Hepatocyte (in vitro differentiated cells): ENCODE results near the gene ITGA11.

Source experiments
- EZH2 ChIP-seq: fragments of 200-600 bp; sonication (generic); IDR thresholded peaks from 2 replicates; pipeline ENCODE4 v1.6.1; 2016; ENCODE audit warnings: antibody characterized with exemption, mild to moderate bottlenecking, borderline replicate concordance
- EZH2phosphoT487 ChIP-seq: fragments of 200-600 bp; sonication (generic); IDR thresholded peaks from one replicate; pipeline ENCODE4 v1.6.1; 2018; ENCODE audit warnings: antibody characterized with exemption, mild to moderate bottlenecking, low read depth, moderate library complexity; ENCODE audit not compliant: unreplicated experiment, severe bottlenecking
- TF ChIP-seq, protein P1 (sequence below): fragments of 200-600 bp; sonication (generic); IDR thresholded peaks from 2 replicates; pipeline ENCODE4 v1.5.1; 2016; ENCODE audit warnings: antibody characterized with exemption, mild to moderate bottlenecking; ENCODE audit not compliant: poor library complexity

DNA sequence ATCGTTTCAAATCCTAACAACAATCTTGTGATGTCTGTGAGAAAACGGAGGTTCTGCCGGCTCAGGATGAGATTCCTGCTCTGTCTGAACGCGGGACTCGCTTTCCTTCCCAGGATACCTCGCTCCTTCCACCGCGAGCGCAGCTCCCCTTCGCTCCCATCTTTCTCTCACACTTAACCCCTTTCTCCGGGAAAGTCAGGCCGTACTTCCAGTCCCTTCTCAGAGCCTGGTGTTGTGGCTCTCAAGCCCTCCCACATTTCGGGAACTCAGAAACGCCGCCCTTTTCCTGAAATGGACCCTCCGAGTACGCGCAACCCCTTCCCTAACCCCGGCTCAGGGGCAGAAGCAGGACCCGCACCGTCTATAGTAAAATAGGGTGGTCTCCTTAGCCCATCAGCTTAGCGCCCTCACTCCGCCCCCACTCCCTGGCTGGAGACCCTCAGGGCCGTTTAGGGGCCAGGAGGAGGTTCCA lies 154.8 kb downstream of the ITGA11 start:
- TF ChIP-seq, protein P1, sequence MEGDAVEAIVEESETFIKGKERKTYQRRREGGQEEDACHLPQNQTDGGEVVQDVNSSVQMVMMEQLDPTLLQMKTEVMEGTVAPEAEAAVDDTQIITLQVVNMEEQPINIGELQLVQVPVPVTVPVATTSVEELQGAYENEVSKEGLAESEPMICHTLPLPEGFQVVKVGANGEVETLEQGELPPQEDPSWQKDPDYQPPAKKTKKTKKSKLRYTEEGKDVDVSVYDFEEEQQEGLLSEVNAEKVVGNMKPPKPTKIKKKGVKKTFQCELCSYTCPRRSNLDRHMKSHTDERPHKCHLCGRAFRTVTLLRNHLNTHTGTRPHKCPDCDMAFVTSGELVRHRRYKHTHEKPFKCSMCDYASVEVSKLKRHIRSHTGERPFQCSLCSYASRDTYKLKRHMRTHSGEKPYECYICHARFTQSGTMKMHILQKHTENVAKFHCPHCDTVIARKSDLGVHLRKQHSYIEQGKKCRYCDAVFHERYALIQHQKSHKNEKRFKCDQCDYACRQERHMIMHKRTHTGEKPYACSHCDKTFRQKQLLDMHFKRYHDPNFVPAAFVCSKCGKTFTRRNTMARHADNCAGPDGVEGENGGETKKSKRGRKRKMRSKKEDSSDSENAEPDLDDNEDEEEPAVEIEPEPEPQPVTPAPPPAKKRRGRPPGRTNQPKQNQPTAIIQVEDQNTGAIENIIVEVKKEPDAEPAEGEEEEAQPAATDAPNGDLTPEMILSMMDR = no peak
- TF ChIP-seq EZH2 (no peak), EZH2phosphoT487 (no peak)
